Hematopoietic multipotent progenitor cell (in vitro differentiated cells): ENCODE data around the gene PTS. TPM values are rescaled to one million over a fixed set of nuclear protein-coding genes. Genes with fewer than 3 reads are reported as not detected.

Source experiments
- DNase-seq, 3 donors: peaks; one replicate each; pipeline ENCODE4 v3.0.0-alpha.2; 2011 to 2015; ENCODE audit warnings: low read depth in 2 of 3, low spot score in 2 of 3
- total RNA-seq: library from RNA; depleted of rRNA; stranded (reverse); fragments of >200 nt; gene quantifications from one replicate; pipeline ENCODE4 v1.2.3, GENCODE V29; 2012

The PTS gene
- total RNA-seq, 1 donor, result 18.9 TPM

GRCh38 chr11:112255067-112255720 is 29.0 kb downstream of the PTS start:
- peak in 2 of 3 donors; percentile 15 to 26 for DNase-seq

- DNase-seq, result no peak
Measured at GRCh38 chr11:112260490-112260889, 34.3 kb downstream of the PTS start, which contains the start of gene PLET1. PLET1 (minus strand) TSS chr11:112260860; CDS start chr11:112260589, 271 bp downstream.

- no peak for DNase-seq
Measured at GRCh38 chr11:112265659-112266409, 39.6 kb downstream of the PTS start.

GRCh38 chr11:112266410-112266778 is 40.2 kb downstream of the PTS start:
- DNase-seq, result no peak

- no peak for DNase-seq
Measured at GRCh38 chr11:112267188-112267591, 41.0 kb downstream of the PTS start.

GRCh38 chr11:112268406-112268805 is 42.2 kb downstream of the PTS start:
- DNase-seq, result no peak

- no peak for DNase-seq
Measured at GRCh38 chr11:112269139-112269538, 42.9 kb downstream of the PTS start.

GRCh38 chr11:112270551-112271180 is 44.4 kb downstream of the PTS start:
- DNase-seq, result no peak

GRCh38 chr11:112271242-112271641 is 45.0 kb downstream of the PTS start:
- DNase-seq, result no peak

- no peak for DNase-seq
Measured at GRCh38 chr11:112273066-112273465, 46.8 kb downstream of the PTS start.

- no peak for DNase-seq
Measured at GRCh38 chr11:112274007-112274783, 48.0 kb downstream of the PTS start.

- no peak for DNase-seq
Measured at GRCh38 chr11:112277029-112277428, 50.8 kb downstream of the PTS start.

GRCh38 chr11:112277941-112278340 is 51.7 kb downstream of the PTS start:
- DNase-seq, result no peak

- DNase-seq, result no peak
Measured at GRCh38 chr11:112278803-112279202, 52.6 kb downstream of the PTS start.

GRCh38 chr11:112279901-112280267 is 53.7 kb downstream of the PTS start:
- DNase-seq, result peak; percentile 69 to 81 (median 77)

- peak; percentile 46 to 89 (median 81) for DNase-seq
Measured at GRCh38 chr11:112280268-112281126, 54.3 kb downstream of the PTS start.

GRCh38 chr11:112281726-112282125 is 55.5 kb downstream of the PTS start:
- peak in 2 of 3 donors; percentile 22 to 41 for DNase-seq
